AG08395 (cell line): ENCODE results near the gene SMIM26.

Experiments used
- DNase-seq: peaks from one replicate; pipeline ENCODE4 v3.0.0; 2012; ENCODE audit warnings: mixed read lengths, low spot score

The SMIM26 gene

DNA sequence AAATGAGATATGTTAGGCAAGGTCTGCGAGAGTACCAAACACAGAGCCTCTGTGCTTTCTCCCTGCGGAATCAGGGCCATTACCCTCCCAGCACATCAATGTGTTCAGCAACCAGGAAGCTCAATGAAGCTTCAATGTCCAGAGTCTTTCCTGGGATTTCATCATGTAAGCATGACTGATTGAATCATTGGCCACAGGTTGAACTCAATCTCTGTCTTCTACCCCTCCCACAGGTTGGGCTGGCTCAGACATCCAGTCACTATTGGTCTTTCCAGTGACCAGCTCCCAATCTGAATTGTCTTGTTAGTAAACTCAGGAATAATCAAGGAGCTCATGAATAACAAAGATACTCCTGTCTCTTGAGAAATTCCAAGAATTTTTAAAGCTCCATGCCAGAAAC, 17.9 kb downstream of the SMIM26 start:
- DNase-seq = no peak

- DNase-seq = peak; percentile 94
These were observed 20.7 kb downstream of the SMIM26 start, which contains the start of gene DTD1 for GRCh38 chr20:18587665-18588573. TSS of gene DTD1 (plus strand) at chr20:18588054. CDS start at chr20:18588073, 19 bp downstream.

- DNase-seq = no peak
These were observed 21.3 kb downstream of the SMIM26 start for GRCh38 chr20:18588574-18588933.

- no peak for DNase-seq
These were observed 22.9 kb downstream of the SMIM26 start for GRCh38 chr20:18589941-18590674.

- no peak for DNase-seq
These were observed 29.0 kb downstream of the SMIM26 start for GRCh38 chr20:18596270-18596669.

DNA sequence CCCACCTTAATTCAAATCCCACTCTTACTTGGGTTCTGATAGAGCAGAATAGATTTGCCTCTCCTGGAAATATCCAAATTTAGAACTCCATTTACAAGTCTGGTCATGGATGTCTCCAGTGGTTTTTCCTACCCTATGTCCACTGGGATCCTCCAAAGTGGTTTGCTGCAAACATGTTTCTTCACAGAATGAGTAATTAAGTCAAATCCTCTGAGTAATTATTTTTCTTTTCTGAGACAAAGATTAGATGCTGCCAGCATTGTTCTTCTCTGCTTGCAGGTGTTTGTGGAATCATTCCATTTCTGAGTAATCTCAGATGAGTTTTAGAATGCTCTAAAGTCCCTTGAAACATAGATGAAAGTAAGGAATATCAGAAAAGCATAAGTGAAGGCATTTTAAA, 42.5 kb downstream of the SMIM26 start:
- no peak for DNase-seq

- DNase-seq = peak; percentile 17
These were observed 44.3 kb downstream of the SMIM26 start for GRCh38 chr20:18611492-18611891.

DNA sequence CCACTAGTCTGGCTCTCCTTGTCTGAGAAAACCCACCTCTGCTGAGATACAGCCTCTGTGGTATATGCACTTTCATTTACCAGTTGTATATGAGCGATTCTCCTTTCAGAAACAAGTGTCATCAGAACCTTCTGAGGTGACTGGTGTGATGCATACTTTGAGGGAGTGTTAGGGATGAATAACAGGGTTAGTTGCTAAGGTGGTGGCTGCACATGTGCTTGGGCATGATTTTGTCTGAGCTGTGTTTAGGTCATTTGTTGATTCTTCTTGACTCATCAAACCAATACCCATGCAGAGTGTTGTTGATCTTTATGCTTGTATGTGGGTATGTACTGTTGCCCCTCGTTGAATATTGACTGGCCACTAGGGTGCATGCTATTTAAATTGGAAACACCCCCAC, 46.3 kb downstream of the SMIM26 start:
- DNase-seq = no peak

DNA sequence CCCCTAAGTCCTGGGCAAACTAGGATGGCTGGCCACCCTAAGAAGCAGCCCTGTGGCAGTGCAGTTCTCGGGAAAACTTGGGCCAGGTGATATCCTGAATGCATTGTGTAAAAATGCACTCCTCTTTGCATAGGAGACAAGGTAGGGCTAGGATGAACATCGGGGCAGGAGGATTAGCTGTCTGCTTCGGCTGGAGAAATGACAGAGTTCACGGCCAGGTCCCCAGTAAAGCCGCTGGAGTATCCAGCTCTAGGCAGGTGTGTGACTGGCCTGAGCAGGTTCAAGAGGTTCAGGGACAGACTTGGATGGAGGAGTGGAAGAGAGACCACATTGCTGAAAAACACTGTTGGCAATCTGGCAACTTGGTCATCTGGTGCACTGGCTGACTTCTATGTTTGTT, 47.0 kb downstream of the SMIM26 start:
- DNase-seq = no peak

GRCh38 chr20:18615020-18615650, 47.9 kb downstream of the SMIM26 start:
- DNase-seq = no peak
